GM10266 (cell line): ENCODE data around the gene PHC2.

Source experiments
- DNase-seq: peaks from one replicate; pipeline ENCODE4 v3.0.0; 2012; ENCODE audit errors: extremely low spot score
- TF ChIP-seq, protein P1 (sequence below): IDR thresholded peaks from 2 replicates; pipeline ENCODE4 v1.5.1; 2012; ENCODE audit warnings: mild to moderate bottlenecking, low read depth; ENCODE audit not compliant: control insufficient read depth, insufficient read depth; ENCODE audit errors: missing control alignments

Gene PHC2, protein sequence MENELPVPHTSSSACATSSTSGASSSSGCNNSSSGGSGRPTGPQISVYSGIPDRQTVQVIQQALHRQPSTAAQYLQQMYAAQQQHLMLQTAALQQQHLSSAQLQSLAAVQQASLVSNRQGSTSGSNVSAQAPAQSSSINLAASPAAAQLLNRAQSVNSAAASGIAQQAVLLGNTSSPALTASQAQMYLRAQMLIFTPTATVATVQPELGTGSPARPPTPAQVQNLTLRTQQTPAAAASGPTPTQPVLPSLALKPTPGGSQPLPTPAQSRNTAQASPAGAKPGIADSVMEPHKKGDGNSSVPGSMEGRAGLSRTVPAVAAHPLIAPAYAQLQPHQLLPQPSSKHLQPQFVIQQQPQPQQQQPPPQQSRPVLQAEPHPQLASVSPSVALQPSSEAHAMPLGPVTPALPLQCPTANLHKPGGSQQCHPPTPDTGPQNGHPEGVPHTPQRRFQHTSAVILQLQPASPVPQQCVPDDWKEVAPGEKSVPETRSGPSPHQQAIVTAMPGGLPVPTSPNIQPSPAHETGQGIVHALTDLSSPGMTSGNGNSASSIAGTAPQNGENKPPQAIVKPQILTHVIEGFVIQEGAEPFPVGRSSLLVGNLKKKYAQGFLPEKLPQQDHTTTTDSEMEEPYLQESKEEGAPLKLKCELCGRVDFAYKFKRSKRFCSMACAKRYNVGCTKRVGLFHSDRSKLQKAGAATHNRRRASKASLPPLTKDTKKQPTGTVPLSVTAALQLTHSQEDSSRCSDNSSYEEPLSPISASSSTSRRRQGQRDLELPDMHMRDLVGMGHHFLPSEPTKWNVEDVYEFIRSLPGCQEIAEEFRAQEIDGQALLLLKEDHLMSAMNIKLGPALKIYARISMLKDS

DNA sequence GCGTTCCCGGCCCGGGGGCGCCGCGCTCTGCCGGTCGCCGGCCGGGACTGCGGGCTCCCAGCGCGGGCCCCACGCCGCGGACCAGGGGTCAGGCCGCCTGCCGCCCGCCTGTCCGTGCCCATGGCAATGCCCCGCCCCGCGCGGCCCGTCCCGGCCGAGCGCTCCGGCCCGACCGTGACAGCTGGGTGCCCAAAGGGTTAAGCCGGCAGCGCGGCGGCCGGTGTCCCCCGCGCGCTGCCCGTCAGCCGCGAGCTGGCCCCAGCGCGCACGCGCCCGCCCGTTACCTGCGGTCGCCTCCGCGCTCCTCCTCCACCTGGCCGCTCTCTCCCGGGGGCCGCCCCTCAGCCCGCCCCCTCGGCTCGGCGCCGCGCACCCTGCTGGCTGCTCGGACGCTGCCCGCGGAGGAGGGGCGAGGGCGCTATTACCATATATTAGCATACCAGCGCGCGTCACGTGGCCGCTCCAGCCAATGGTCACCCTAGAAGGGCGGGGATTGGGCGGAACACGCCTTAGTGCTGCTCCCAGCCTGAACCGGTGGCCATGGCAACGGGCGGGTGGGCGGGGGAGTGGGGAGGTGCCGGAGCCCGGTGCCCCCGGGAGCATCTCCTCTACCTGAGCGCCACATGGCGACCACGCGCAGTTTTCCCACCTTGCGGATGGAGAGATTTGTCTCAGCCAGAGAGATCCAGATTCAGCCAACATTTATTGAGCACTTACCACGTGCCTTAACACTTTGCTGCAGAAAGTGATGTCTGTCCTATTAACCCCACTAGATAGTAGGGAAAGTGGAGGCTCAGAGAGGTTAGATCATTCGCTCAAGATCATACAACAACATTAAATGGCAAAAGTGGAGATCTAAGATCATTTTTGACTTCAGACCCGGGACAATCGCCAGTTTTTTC lies at the start of gene PHC2:
Gene PHC2 (minus strand): TSS at position 404 of the 902 bp plus-strand sequence. CDS start 55,556 bp downstream, outside the sequence.
- TF ChIP-seq, protein P1, sequence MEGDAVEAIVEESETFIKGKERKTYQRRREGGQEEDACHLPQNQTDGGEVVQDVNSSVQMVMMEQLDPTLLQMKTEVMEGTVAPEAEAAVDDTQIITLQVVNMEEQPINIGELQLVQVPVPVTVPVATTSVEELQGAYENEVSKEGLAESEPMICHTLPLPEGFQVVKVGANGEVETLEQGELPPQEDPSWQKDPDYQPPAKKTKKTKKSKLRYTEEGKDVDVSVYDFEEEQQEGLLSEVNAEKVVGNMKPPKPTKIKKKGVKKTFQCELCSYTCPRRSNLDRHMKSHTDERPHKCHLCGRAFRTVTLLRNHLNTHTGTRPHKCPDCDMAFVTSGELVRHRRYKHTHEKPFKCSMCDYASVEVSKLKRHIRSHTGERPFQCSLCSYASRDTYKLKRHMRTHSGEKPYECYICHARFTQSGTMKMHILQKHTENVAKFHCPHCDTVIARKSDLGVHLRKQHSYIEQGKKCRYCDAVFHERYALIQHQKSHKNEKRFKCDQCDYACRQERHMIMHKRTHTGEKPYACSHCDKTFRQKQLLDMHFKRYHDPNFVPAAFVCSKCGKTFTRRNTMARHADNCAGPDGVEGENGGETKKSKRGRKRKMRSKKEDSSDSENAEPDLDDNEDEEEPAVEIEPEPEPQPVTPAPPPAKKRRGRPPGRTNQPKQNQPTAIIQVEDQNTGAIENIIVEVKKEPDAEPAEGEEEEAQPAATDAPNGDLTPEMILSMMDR: peak; percentile 11
- peak; percentile 96 for DNase-seq

DNA sequence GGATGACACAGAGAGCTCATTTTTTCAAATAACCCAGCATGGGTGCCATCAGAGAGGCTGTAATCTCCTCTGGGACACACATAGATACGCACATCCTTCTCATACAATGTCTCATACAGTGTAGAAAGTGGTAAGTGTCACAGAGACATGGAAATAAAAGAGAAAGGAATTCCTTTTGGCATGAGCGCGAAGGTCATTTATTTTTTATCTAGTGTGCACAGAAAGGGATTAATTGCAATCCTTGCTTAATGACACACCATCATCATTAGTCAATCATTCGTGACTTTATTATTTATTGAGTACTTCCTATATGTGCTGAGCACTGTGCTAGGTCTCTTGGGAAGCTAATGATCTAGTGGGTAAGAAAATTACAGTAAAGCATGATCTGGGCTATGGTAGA lies 46.6 kb upstream of the PHC2 start:
- TF ChIP-seq, protein P1: no peak
- no peak for DNase-seq

DNA sequence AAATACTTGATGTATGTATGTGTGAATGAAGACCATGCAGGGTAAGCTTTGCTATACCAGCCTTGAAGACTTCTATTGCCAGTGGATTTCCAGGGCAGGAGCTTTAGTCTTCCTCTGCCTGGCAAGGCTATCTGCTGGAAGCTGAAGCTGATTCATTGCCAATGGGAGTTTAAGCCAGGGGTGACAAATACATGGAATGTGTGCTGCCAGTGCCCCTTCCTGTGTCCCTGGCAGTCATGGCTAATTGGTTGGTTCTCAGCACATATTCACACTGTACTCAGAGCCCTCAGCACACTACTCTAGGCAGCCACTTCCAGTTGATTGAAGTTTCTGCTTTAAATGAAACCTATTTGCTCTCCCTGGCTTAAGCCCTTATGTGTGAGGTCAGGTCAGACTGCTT lies 43.0 kb upstream of the PHC2 start:
- no peak for DNase-seq
- TF ChIP-seq, protein P1: no peak

DNA sequence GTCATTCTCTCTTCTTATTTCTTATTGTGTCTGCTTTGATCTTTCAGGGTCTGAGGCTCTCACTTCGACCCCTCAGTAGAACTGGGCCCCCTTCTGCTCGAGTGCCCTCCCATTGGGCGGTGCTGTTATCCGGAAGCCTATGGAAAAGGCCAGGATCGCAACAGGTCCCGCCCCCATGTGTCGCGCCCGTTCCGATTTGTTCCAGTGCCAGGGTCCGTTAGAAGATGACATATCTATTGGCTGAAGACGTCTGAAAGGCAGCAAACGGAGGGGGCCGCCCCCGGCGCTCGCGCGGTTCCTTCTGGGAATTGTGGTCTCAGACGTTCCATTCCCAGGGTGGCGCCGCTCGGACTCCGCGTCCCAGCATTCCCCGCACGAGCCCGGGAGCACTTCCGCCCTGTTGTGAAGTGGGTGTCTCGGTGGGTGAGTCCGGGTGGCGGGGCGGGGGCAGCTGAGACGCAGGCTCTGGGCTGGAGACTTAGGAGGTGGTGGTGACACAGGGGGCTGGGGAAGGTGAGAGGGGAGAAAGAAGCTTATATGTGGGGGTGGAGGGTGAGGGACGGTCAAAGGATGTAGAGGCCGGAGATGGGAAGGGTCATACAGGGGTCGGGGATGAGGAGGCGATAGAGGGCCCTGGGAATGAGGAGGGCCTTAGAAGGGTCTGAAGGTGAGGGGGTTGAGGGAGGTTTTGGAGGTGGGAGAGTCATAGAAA lies 41.5 kb upstream of the PHC2 start, which contains the start of gene ZSCAN20:
Gene ZSCAN20 (plus strand): TSS at position 377 of the 712 bp plus-strand sequence. CDS start 6,644 bp downstream, outside the sequence.
- TF ChIP-seq, protein P1: no peak
- DNase-seq: peak; percentile 85

DNA sequence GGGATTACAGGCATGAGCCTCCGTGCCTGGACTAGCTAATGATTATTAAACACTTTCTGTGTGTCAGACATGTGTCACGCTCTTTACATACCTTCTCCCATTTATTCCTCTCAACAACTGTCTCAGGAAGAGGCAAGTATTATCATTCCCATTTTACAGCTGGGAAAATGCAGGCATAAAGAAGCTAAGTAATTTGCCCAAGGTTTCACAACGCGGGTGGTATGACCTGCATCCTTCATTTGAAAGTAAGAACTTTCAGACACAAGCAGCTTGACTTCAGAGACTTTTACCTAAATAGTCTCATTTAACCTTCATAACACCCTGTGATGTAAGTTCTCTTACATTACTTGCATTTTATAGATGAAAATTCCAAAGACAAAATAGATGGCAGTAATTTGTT lies 40.5 kb upstream of the PHC2 start:
- no peak for DNase-seq
- TF ChIP-seq, protein P1: no peak

DNA sequence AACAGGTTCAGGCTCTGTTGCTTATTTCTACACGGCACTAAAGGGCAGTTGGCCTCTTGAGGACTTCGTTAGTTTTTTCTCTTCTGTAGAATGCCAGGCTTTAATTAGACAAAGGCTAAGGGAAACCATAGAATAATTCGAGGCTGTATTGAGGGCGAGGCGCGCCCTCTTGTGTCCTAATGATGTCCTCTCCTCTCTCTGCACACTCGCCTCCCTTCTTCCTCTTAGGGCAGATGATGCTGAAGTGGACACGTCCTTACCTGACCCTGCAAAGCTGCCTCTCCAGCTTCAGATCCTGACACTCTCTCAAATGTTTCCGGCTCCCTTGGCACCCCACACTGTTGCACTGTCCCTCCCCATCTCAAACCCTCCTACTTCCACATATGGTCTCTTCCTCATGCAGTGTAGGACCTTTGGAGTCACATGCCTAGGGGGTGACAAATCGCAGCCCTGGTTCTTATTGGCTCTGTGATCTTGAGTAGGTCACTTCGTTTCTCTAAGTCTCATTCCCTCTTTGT lies 39.7 kb upstream of the PHC2 start:
- peak; percentile 69 for DNase-seq
- TF ChIP-seq, protein P1: peak; percentile 88
